Stomach (tissue), 4 donors: Measurements from ENCODE around the gene ST6GALNAC5.

Experiments used
- POLR2A ChIP-seq, 4 donors: fragments of 450-650 bp; IDR thresholded peaks; one replicate each; pipeline ENCODE4 v1.6.1; 2016; ENCODE audit warnings: antibody characterized with exemption in 4 of 4, control low read depth in 2 of 4, mild to moderate bottlenecking in 1 of 4, moderate library complexity in 1 of 4
- POLR2AphosphoS5 ChIP-seq, 3 donors: sonication (generic); formaldehyde crosslinking; IDR thresholded peaks; one replicate each; pipeline ENCODE4 v1.6.1; 2016; ENCODE audit warnings: antibody characterized with exemption in 3 of 3
- TF ChIP-seq, protein P1 (sequence below), 7 experiments: fragments of 450-650 bp in 4 of 7; fragments of 200-600 bp in 3 of 7; sonication (generic) in 3 of 7; IDR thresholded peaks; one replicate each; pipeline ENCODE4 v1.5.1; 2016 to 2019; ENCODE audit warnings: antibody characterized with exemption in 7 of 7, control low read depth in 2 of 7, mild to moderate bottlenecking in 1 of 7

DNA sequence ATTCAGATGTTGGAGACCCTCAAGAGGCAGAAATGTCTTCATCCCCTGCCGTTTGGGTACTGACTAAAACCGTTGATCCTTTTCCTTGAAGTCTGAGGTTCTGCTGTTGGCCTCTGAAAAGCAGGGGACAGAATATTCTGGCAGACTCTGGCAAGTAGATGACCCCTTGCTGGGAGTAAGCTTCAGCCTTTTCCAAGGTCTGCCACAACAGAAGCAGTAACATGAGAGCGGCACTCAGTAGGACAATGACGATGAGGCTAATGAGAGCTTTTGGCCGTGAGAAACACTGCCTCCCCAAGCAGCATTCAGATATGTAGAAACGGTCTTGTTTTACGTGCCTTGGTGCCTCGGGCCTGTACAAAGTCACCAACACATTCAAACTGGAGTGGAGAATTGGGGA is 143.7 kb downstream of the ST6GALNAC5 start:
- TF ChIP-seq, protein P1, sequence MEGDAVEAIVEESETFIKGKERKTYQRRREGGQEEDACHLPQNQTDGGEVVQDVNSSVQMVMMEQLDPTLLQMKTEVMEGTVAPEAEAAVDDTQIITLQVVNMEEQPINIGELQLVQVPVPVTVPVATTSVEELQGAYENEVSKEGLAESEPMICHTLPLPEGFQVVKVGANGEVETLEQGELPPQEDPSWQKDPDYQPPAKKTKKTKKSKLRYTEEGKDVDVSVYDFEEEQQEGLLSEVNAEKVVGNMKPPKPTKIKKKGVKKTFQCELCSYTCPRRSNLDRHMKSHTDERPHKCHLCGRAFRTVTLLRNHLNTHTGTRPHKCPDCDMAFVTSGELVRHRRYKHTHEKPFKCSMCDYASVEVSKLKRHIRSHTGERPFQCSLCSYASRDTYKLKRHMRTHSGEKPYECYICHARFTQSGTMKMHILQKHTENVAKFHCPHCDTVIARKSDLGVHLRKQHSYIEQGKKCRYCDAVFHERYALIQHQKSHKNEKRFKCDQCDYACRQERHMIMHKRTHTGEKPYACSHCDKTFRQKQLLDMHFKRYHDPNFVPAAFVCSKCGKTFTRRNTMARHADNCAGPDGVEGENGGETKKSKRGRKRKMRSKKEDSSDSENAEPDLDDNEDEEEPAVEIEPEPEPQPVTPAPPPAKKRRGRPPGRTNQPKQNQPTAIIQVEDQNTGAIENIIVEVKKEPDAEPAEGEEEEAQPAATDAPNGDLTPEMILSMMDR (IDR thresholded peaks at IDR 0.05) = no peak
- no peak for TF ChIP-seq POLR2A (IDR thresholded peaks at IDR 0.05)
- no peak for TF ChIP-seq POLR2AphosphoS5 (IDR thresholded peaks at IDR 0.05)
